M059J (cell line): ENCODE results near the gene CLSTN1. TPM values are rescaled to one million over a fixed set of nuclear protein-coding genes. Genes with fewer than 3 reads are reported as not detected.
"Not testable (repeated sequence)": the region's sequence is repeated elsewhere in the genome, so short reads cannot be mapped to it uniquely, and the experiment has no call there.

Experiments
- DNase-seq: peaks from one replicate; pipeline ENCODE4 v3.0.0-alpha.2; 2012; ENCODE audit warnings: low read depth
- total RNA-seq: library from RNA; depleted of rRNA; stranded (reverse); fragments of >200 nt; shearing (Covaris generic); gene quantifications from 2 replicates; pipeline ENCODE4 v1.2.3, GENCODE V29; 2014

Gene CLSTN1
- total RNA-seq, 1 experiment from 2014 or later = 97.5 TPM

GRCh38 chr1:9797049-9797448 is 26.7 kb downstream of the CLSTN1 start:
- no peak for DNase-seq

GRCh38 chr1:9794081-9794480 is 29.7 kb downstream of the CLSTN1 start:
- no peak for DNase-seq

- no peak for DNase-seq
Measured at GRCh38 chr1:9793291-9793690, 30.5 kb downstream of the CLSTN1 start.

- DNase-seq = peak; percentile 74
Measured at GRCh38 chr1:9792156-9793042, 31.4 kb downstream of the CLSTN1 start.

GRCh38 chr1:9789700-9790099 is 34.1 kb downstream of the CLSTN1 start:
- not testable (repeated sequence) for DNase-seq

- DNase-seq = no peak
Measured at GRCh38 chr1:9787702-9788101, 36.1 kb downstream of the CLSTN1 start.

- no peak for DNase-seq
Measured at GRCh38 chr1:9785406-9785805, 38.4 kb downstream of the CLSTN1 start.

GRCh38 chr1:9784508-9785133 is 39.1 kb downstream of the CLSTN1 start:
- peak; percentile 64 for DNase-seq

- DNase-seq = no peak
Measured at GRCh38 chr1:9782897-9783296, 40.9 kb downstream of the CLSTN1 start.

- DNase-seq = no peak
Measured at GRCh38 chr1:9782116-9782751, 41.5 kb downstream of the CLSTN1 start.

GRCh38 chr1:9780554-9781110 is 43.1 kb downstream of the CLSTN1 start:
- DNase-seq = no peak

GRCh38 chr1:9778905-9779304 is 44.9 kb downstream of the CLSTN1 start:
- DNase-seq = no peak

GRCh38 chr1:9776685-9777084 is 47.1 kb downstream of the CLSTN1 start:
- DNase-seq = no peak

- DNase-seq = no peak
Measured at GRCh38 chr1:9774712-9775679, 48.8 kb downstream of the CLSTN1 start.

- DNase-seq = no peak
Measured at GRCh38 chr1:9770298-9770697, 53.5 kb downstream of the CLSTN1 start.

- DNase-seq = no peak
Measured at GRCh38 chr1:9768983-9769382, 54.8 kb downstream of the CLSTN1 start.

- no peak for DNase-seq
Measured at GRCh38 chr1:9767964-9768668, 55.6 kb downstream of the CLSTN1 start.

GRCh38 chr1:9766759-9767442 is 56.9 kb downstream of the CLSTN1 start:
- DNase-seq = peak; percentile 100

GRCh38 chr1:9764550-9764949 is 59.2 kb downstream of the CLSTN1 start:
- no peak for DNase-seq

GRCh38 chr1:9763914-9764313 is 59.9 kb downstream of the CLSTN1 start:
- DNase-seq = no peak
